Skeletal muscle satellite cell (primary cell): ENCODE data around the gene U2AF2. TPM values are rescaled to one million over a fixed set of nuclear protein-coding genes. Genes with fewer than 3 reads are reported as not detected.
"Not testable (repeated sequence)": the region's sequence is repeated elsewhere in the genome, so short reads cannot be mapped to it uniquely, and the experiment has no call there.

Source experiments
- H3K27me3 ChIP-seq: 2 replicates; pipeline ENCODE4 v1.7.0; 2013; ENCODE audit warnings: low read length; ENCODE audit not compliant: control insufficient read depth, insufficient read depth
- H3K36me3 ChIP-seq: 2 replicates; pipeline ENCODE4 v1.7.0; 2013; ENCODE audit warnings: mild to moderate bottlenecking, control low read depth, low read length; ENCODE audit not compliant: insufficient read depth
- H3K4me1 ChIP-seq: 2 replicates; pipeline ENCODE4 v1.7.0; 2013; ENCODE audit warnings: low read length; ENCODE audit not compliant: control insufficient read depth, insufficient read depth
- H3K4me2 ChIP-seq: 2 replicates; pipeline ENCODE4 v1.7.0; 2013; ENCODE audit warnings: mild to moderate bottlenecking, low read length
- H3K4me3 ChIP-seq: 2 replicates; pipeline ENCODE4 v1.7.0; 2013; ENCODE audit warnings: low read length
- H3K9ac ChIP-seq: 2 replicates; pipeline ENCODE4 v1.7.0; 2013; ENCODE audit warnings: mild to moderate bottlenecking, low read depth, low read length, moderate library complexity
- H3K9me3 ChIP-seq: replicated peaks from 2 replicates; pipeline ENCODE4 v1.7.0; 2013; ENCODE audit warnings: mild to moderate bottlenecking, control low read depth, low read length
- small RNA-seq: library from RNA; depleted of rRNA; stranded (forward); fragments of <200 nt; gene quantifications from one replicate; pipeline ENCODE3, GENCODE V24; 2012

Gene U2AF2

DNA sequence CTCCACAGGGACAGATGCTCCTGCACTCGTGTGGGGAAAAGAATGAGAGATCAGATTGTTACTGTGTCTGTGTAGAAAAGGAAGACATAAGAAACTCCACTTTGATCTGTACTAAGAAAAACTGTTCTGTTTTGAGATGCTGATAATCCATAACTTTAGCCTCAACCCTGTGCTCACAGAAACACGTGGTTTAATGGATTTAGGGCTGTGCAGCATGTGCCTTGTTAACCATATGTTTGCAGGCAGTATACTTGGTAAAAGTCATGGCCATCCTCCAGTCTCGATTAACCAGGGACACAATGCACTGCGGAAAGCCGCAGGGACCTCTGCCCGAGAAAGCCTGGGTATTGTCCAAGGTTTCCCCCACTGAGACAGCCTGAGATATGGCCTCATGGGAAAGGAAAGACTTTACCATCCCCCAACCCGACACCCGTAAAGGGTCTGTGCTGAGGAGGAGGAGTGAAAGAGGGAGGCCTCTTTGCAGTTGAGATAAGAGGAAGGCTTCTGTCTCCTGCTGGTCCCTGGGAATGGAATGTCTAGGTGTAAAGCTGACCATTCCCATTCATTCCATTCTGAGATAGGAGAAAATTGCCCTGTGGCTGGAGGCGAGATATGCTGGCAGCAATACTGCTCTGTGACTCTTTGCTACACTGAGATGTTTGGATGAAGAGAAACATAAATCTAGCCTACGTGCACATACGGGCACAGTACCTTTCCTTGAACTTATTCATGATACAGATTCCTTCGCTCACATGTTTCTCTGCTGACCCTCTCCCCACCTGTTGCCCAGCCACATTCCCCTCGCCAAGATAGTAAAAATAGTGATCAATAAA, 63.3 kb downstream of the U2AF2 start:
- H3K4me1 ChIP-seq, H3K9ac ChIP-seq: not testable (repeated sequence)

GRCh38 chr19:55720214-55720746, 65.4 kb downstream of the U2AF2 start:
- no peaks in the 10 kb centered on the region for H3K4me1 ChIP-seq
- H3K4me2 ChIP-seq: no peak overlapping the region
- no peaks in the 10 kb centered on the region for H3K27me3 ChIP-seq
- H3K4me3 ChIP-seq: no peak overlapping the region
- H3K9me3 ChIP-seq: no peaks in the 10 kb centered on the region
- no peak overlapping the region for H3K9ac ChIP-seq
- no peaks in the 10 kb centered on the region for H3K36me3 ChIP-seq

More for the DNA sequence above, 63.3 kb downstream of the U2AF2 start:
- H3K36me3 ChIP-seq, H3K4me3 ChIP-seq, H3K9me3 ChIP-seq, H3K27me3 ChIP-seq, H3K4me2 ChIP-seq: not testable (repeated sequence)

GRCh38 chr19:55720801-55721200, 66.0 kb downstream of the U2AF2 start:
- H3K9ac ChIP-seq: no peak overlapping the region

DNA sequence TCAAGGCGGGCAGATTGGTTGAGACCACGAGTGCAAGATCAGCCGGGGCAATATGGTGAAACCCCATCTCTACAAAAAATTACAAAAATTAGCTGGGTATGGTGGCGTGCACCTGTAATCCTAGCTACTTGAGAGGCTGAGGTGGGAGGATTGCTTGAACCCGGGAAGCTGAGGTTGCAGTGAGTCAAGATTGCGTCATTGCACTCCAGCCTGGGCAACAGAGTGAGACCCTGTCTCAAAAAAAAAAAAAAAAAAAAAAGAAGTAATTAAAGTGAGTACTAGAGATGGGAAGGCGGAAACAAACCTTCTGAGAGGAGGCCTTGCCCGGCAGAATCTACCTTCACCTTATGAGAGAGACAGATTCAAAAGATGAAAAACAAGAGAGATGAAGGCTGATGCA, 68.7 kb downstream of the U2AF2 start:
- Histone ChIP-seq H3K4me3 (no peak overlapping the region), H3K27me3 (no peaks in the 10 kb centered on the region), H3K9me3 (no peaks in the 10 kb centered on the region), H3K9ac (no peak overlapping the region), H3K36me3 (no peaks in the 10 kb centered on the region), H3K4me1 (no peaks in the 10 kb centered on the region), H3K4me2 (no peak overlapping the region)

More at GRCh38 chr19:55720801-55721200, 66.0 kb downstream of the U2AF2 start:
- H3K4me1 ChIP-seq: no peaks in the 10 kb centered on the region
- no peak overlapping the region for H3K4me3 ChIP-seq
- no peaks in the 10 kb centered on the region for H3K36me3 ChIP-seq
- no peaks in the 10 kb centered on the region for H3K9me3 ChIP-seq
- no peak overlapping the region for H3K4me2 ChIP-seq
- no peaks in the 10 kb centered on the region for H3K27me3 ChIP-seq

Small RNA genes lying within 50 kb of the gene (small RNA-seq; reads per million reads assigned to genes)
- not detected for gene AC010525.2
